ENCODE measurements around the gene TEAD4. TPM values are rescaled to one million over a fixed set of nuclear protein-coding genes. Genes with fewer than 3 reads are reported as not detected.

The TEAD4 gene
- total RNA-seq, 1 experiment from 2014 or later, result 9.4 TPM

- no peak for DNase-seq (ENCODE audit: low spot score)
These were observed 73.8 kb downstream of the TEAD4 start for GRCh38 chr12:3032770-3033538.

- no peak for DNase-seq (ENCODE audit: low spot score)
These were observed 74.3 kb downstream of the TEAD4 start for GRCh38 chr12:3033539-3033867.

- DNase-seq (ENCODE audit: low spot score), result peak; percentile 66
These were observed 75.0 kb downstream of the TEAD4 start for GRCh38 chr12:3034067-3034750.

GRCh38 chr12:3035171-3035570 is 76.0 kb downstream of the TEAD4 start:
- DNase-seq (ENCODE audit: low spot score), result no peak

GRCh38 chr12:3035815-3036702 is 76.9 kb downstream of the TEAD4 start:
- DNase-seq (ENCODE audit: low spot score), result peak; percentile 8

GRCh38 chr12:3036901-3037600 is 77.9 kb downstream of the TEAD4 start:
- DNase-seq (ENCODE audit: low spot score), result no peak

GRCh38 chr12:3038166-3038565 is 79.0 kb downstream of the TEAD4 start:
- DNase-seq (ENCODE audit: low spot score), result no peak

GRCh38 chr12:3038926-3039510 is 79.8 kb downstream of the TEAD4 start:
- no peak for DNase-seq (ENCODE audit: low spot score)

GRCh38 chr12:3040026-3040656 is 80.9 kb downstream of the TEAD4 start:
- DNase-seq (ENCODE audit: low spot score), result no peak

GRCh38 chr12:3040663-3041544 is 81.7 kb downstream of the TEAD4 start:
- DNase-seq (ENCODE audit: low spot score), result no peak

GRCh38 chr12:3041558-3042164 is 82.5 kb downstream of the TEAD4 start:
- peak; percentile 59 for DNase-seq (ENCODE audit: low spot score)

GRCh38 chr12:3042394-3042793 is 83.2 kb downstream of the TEAD4 start:
- DNase-seq (ENCODE audit: low spot score), result no peak

- no peak for DNase-seq (ENCODE audit: low spot score)
These were observed 83.6 kb downstream of the TEAD4 start for GRCh38 chr12:3042826-3043225.

GRCh38 chr12:3043406-3043805 is 84.2 kb downstream of the TEAD4 start:
- DNase-seq (ENCODE audit: low spot score), result no peak

- DNase-seq (ENCODE audit: low spot score), result no peak
These were observed 85.0 kb downstream of the TEAD4 start for GRCh38 chr12:3044141-3044630.

- no peak for DNase-seq (ENCODE audit: low spot score)
These were observed 86.3 kb downstream of the TEAD4 start for GRCh38 chr12:3045494-3045893.

GRCh38 chr12:3045989-3046388 is 86.8 kb downstream of the TEAD4 start:
- no peak for DNase-seq (ENCODE audit: low spot score)

GRCh38 chr12:3046441-3047200 is 87.4 kb downstream of the TEAD4 start:
- DNase-seq (ENCODE audit: low spot score), result peak; percentile 26

- DNase-seq (ENCODE audit: low spot score), result no peak
These were observed 88.8 kb downstream of the TEAD4 start for GRCh38 chr12:3047961-3048360.
